ACHN (cell line): ENCODE data around the gene CHN1.

Source experiments
- DNase-seq: peaks from one replicate; pipeline ENCODE4 v3.0.0-alpha.2; 2015
- in situ Hi-C: cut with HindIII; loops from 2 replicates; pipeline ENCODE4 v1.10.0; 2017; ENCODE audit warnings: low sequenced_read_pairs, low pct_ligation_motif_present, low pct_unique_long_range_greater_than_20kb

CHN1 gene

DNA sequence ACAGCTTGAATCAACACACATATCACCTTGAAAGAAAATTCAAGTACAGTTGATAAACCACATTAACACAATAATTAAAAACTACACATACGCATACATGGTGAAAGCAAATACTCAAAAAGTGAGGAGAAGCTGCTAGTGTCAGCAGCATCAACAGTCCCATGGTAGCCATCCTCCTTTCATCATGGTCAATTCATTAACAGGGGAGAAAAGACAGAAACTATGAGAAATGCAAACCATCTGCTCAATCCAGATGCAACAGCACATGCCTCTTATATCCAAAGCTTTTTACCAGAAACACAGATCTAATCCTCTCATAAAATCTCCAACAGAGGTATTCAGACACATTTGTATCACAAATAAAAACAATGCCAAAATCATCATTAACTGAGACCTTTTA is 159.0 kb downstream of the CHN1 start:
- in situ Hi-C loops, result no loop called here
- no peak for DNase-seq

DNA sequence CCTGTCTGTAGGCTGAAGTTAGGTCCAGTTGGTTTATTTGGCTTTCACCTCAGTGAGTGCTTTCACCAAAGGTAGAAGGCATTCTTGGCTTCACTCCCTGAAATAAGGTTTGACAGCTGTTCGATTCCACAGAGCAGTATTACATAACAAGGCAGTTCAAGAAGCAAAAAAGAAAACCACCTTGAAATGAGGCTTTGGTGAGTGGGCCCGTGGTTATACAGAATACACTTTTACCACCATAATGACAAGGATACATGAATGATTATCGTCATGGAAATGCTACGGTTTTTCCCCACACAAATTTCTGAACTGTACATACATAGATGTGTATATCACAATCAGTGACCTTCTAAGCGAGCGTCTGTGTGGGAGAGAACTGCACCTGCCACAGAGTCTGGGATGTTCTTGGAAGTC is 160.9 kb downstream of the CHN1 start:
- no peak for DNase-seq
- in situ Hi-C loops, result no loop called here

DNA sequence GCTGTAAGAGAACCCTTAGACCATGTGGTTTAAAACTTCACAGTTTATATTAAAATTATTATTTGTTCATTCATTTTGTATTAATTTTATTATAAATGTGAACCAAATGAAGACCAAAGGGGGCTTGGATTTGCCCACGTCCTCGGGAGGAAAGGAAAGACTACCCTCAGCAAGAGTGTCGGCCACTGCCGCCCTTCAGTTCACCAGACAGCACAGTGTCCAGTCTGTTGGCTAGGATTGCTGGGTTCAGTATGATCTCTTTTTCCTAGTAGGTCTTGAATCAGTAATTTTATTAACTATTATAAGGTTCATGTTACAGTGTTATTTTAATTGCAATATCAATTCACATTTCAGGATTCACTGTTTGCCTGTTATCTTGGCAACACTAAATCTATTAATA is 162.7 kb downstream of the CHN1 start:
- no peak for DNase-seq
- in situ Hi-C loops, result no loop called here

DNA sequence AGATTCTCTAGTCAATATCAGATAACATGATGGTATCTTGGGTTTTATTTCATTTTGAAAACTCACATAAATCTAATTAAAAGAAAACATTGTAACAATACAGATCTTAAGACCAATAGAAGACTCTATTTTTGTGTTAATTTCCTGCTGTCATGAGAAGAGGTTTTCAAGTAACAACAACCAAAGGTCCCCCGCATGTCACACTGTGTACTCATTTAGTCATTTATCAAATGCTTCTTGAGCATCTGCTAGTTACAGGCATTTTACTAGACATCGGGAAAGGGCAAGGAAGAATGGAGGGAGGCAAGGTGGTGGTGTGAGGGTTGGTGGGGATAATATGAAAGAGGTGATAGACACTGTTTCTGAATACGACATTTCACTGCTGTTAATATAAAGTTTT is 163.2 kb downstream of the CHN1 start:
- in situ Hi-C loops, result no loop called here
- no peak for DNase-seq

DNA sequence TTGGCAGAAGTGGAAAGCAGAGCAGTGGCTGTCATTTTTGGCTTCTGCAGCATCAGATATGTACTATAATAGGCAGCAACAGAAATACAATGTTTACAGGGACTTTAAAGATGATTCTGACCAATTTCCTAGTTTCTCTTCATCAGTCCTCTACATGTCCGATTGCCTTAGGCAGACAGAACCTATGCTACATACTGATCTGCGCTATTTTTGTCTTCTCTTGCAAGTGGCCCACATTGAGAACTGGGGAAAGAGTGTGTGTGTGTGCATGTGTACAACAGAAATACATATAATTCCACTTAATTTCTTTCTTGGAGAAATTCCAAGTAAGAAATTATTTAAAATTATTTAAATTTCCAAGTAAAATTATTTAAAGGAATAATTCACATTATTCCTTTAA is 163.8 kb downstream of the CHN1 start:
- in situ Hi-C loops, result no loop called here
- DNase-seq, result no peak

DNA sequence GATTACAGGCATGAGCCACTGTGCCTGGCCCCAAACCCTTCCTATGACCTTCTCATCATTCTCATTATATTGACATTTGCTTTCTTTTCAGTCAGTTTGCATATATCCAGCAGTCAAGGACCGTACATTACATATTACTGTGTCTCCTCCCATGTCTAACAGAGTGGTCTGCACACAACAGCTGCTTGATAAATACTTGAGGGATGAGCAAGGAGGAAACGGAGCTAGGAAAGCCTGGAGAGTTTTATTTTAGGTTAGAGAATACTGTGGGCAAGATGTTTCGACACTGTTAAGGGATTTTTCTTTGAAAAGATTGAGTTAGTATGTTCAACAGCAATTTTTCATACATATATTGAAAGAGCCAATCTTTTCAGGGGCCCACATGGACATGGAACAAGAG is 164.7 kb downstream of the CHN1 start:
- in situ Hi-C loops, result no loop called here
- no peak for DNase-seq

DNA sequence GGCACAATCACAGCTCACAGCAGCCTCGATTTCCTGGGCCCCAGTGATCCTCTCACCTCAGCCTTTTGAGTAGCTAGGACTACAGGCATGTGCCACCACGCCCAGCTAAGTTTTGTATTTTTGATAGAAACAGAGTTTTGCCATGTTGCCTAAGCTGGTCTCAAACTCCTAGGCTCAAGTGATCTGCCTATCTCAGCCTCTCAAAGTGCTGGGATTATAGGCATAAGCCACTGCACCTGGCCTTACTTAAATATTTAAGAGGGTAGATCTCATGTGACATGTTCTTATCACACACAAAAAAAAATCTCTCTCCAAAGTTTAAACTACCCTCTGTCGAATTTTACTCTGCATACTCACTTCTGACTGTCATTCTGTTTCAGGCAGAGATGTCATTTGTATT is 165.5 kb downstream of the CHN1 start:
- DNase-seq, result no peak
- in situ Hi-C loops, result no loop called here

DNA sequence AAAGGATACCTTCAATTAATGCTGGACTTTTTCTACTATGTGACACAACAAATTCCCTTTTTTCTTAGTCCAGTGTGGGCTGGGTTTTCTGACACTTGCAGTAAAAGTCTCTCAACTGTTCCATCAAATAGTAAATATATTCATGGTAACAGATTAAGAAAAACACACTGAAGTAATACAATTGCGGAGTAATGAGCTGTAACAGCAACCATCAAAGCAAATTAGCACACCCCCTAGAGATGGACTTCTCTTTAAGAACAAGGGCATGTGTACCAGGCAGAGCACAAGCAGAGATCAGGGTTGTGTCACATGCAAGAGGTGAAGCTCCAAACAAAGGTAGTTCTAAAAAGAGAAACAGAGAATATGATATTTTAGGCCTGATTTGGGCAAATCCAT is 168.2 kb downstream of the CHN1 start:
- in situ Hi-C loops, result no loop called here

DNA sequence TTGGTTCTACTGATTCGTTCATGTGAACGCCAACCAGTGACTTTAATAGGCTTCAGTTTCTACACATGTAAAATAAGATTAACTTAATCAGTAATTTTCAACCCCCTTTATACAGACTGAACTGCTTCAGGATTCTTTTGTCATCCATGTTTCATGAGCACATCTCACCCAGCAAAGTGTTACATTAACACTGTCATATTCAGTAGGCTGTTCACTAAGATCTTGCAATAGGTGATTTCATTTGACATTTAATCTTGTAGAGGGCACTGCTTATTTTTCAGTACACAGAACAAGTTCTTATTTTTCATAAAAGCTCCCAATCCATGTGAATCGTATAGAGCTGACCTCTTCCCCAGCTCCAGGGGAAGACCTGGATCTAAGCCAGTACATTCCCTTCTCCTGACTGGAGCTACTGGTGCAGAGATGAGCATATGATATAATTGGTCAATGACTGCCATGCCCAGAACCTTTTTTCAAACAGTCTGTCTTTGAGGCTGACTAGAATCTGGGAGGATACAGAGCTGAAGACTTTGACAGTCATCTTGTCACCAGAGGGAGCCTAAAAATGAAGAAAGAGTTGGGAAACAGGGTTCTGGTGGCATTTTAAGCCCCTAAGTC is 168.7 kb downstream of the CHN1 start:
- in situ Hi-C loops, result no loop called here
- peak; percentile 94 for DNase-seq

More for the DNA sequence above, 168.2 kb downstream of the CHN1 start:
- DNase-seq, result peak; percentile 5

DNA sequence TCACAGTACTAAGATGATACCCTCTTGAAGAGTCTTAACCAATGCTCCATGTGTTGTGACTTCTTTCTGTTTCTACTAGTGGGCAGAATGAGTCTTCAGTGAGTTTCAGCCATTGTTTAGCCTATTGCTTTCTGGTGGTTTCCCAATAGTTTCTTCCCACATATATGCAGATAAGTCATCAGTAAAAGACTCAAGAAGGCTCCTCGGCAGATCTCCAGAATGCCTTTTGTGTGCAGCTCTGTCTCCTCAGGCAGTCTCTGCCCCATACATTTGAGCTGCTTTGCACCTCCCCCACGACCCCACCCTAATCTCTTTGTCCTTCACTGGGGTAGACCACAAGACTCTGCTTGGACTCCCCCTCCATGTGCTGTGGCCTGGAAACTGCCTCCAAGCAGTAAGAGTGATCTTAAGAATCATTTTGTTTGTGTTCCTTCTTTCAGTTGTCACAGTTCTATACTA is 169.4 kb downstream of the CHN1 start:
- in situ Hi-C loops, result no loop called here
- peak; percentile 19 for DNase-seq

DNA sequence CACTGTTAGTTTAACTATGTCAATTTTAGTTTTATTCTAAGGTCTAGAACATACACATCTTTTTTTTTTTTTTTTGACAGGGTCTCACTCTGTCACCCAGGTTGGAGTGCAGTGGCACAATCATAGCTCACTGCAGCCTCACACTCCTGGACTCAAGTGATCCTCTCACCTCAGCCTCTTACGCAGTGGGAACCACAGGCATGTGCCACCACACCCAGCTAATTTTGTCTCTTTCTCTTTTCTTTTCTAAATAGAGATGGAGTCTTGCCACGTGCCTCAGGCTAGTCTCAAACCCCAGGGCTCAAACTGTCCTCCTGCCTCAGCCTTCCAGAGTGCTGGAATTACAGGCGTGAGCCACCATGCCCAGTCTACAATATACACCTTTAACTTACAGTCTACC is 171.4 kb downstream of the CHN1 start:
- DNase-seq, result no peak
- in situ Hi-C loops, result no loop called here

DNA sequence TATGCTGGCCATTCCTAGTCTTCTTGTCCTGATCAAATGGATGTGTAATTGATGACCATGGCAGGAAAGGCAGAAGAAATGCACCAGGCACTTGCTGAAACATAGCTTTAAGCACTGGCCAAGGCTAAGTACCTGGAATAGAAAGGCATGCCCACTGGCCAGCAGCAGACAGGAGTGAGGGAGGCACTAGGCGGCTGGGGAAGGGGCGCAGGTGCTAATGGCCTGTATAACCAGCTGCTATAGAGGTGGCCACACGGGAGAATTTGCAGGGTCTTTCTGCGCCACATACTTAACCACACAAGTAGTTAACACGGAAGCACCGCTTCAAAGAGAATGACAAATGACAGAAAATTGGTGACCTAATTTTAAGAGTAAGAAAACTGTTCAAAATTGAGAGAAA is 174.6 kb downstream of the CHN1 start:
- in situ Hi-C loops, result no loop called here
- no peak for DNase-seq

DNA sequence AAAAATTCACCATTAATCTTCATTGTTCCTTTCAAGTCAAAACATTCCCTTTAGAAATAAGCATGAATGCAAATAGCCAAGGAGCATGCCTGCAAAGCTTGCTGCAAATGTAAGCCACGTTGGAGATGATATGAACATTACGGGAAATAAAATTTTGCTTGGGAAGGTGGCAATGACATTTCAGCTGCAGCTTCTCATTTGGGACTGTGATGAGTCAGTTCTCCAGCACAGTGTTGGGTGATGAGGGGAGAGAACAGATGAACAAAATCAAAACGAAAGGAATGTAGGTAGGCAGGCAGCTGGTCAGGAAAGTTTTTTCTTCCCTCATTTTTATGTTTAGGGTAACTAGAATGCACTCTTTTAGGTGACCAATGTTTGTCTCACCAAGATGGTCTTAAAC is 175.6 kb downstream of the CHN1 start:
- DNase-seq, result no peak

DNA sequence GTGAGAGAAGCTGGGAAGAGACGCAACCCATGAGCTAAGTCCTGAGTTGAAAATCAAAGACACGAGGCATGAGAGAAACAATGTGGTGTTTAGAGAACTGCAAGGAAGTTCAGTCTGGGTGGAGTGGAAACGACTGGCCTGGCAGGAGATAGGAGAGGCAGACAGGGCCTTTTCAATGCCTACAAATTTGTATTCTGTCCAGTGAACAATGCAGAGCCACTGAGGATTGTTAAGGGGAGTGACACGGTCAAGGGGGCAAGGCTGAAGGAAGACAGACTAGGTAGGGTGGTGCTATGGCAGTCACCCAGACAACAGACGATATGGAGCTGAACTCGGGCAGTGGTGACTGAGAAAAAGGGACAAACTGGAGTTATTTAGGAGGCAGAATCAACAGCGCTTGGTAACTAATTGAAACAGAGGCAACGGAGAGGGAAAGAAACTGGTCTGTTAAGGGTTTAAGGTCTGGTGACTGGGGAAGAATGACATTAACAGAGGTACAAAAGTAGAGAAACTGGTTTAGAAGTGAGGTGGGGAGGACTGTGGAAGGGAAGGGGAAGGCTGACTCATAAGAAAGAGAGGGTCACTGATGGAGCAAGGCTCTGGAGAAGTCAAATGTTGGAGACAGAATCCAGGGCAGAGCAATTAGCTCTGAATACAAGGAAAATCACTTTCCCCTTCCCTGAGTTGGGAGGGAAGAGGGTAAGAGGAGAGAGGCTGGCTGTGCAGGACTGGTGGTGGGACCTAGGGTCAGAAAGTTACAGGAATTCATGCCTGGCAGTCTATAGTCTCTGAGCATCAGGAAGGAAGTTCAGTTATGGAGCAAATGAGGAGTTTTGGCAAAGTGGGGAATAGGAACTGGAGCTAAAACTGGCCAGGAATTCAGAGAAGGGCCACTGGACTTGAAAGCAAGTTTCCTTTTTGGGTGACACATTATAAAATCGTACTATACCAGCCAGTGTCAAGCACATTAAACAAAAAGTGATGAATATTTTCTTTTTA is 177.5 kb downstream of the CHN1 start:
- no peak for DNase-seq

More for the DNA sequence above, 175.6 kb downstream of the CHN1 start:
- in situ Hi-C loops, result no loop called here

DNA sequence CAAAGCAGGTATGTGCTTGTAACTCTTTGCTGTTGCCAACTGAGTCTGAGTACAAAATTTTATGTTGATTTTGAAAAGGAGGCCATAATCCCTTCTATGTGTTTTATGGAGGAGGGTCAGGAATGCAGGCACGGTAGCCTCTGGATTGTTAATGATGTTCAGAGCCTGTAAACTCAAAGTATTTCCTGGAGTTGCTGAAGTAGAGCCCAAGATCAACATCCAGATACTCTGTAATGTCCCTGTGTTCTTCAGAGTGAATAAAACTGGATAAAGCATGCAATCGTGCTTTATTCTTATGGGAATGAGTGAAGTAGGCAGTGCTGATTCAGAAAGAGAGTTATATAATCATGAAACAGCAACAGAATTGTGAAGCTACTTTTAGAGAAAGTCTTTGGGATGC is 179.1 kb downstream of the CHN1 start:
- DNase-seq, result no peak
- in situ Hi-C loops, result no loop called here

More for the DNA sequence above, 177.5 kb downstream of the CHN1 start:
- in situ Hi-C loops, result no loop called here

DNA sequence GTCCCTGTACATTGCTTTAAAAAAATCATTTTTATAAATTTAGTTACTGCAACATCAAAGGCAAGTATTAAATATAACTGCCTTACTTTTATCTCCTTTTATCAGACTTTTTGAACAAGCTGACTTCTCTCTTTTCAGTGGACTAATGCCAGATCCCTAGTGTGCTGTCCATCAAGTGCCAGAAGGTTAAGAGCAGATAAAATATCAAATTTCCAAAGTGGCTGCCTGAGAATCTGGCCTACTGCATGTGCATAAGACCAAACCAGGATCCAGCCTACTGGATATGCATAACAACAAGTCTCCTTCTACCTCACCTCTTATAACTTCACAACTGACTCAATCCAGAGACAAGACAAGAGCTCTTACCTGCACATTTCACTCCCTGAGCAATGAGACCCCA is 181.1 kb downstream of the CHN1 start:
- no peak for DNase-seq
- in situ Hi-C loops, result no loop called here

DNA sequence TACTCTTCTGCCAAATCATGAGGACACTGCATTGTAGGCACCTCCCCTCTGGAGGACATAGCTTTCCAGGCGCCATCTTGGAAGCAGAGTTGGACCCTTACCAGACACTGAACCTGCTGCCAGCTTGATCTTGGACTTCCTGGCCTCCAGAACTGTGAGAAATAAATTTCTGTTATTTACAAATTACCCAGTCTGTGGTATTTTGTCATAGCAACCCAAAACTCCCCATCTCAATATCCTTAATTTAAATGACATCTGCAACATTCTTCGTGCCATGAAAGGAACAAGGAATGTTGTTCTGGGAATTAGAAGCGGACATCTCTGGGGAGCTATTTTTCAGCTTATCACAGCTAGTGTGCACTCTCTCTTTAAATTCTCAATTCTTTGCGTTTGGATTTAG is 183.6 kb downstream of the CHN1 start:
- no peak for DNase-seq
- in situ Hi-C loops, result no loop called here

DNA sequence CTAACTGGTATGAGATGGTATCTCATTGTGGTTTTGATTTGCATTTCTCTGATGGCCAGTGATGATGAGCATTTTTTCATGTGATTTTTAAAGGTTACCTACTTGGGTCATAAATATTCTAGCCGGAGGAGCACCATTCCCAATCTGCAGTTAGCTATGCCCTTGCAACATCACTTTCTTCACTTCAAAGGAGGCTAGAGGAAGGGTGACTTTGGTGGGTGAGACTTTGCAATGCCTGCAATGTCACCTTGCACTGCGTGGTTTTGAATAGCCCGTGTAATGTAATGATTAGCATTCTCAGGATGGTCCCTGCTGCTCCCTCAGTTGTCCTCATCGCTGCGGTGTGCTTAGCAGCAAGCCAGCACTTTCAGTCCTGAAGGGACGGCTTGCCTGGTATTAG is 184.8 kb downstream of the CHN1 start:
- in situ Hi-C loops, result no loop called here
- no peak for DNase-seq

DNA sequence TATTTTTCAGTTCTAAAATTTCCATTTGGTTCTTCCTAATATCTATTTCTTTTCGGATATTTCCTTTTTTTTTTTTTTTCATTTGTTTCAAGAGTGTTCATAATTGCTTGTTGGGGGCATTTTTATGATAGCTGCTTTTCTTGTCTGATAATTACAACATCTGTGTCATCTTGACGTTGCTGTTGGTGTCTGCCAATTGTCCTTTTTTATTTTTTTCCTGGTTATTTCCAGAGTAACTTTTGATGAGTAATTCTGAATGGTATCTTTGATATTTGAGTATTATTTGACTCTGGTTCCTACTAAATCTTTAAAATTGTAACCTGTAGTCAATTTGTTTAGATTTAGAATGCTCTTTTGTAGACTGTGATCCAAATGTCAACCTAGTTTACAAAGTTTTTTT is 189.7 kb downstream of the CHN1 start:
- no peak for DNase-seq
- in situ Hi-C loops, result no loop called here

DNA sequence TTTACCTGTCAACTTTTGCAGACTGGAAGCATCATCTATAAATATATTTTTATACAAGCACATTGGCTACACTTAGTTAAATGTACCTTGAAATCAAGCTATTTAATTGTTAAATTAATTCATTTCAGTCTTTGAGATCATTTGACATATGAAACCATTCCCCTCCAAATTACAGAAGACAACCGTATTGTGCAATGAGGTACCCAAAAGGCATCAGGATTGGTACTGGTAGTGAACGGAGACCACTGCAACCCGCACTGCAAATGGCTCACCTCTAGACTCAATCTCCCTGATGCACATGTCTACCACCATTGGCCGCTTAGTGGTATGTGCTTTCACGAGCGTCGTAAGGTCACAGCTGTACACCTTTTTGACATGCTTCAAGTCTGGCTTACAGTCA is 193.1 kb downstream of the CHN1 start:
- no peak for DNase-seq
- in situ Hi-C loops, result no loop called here
